IPS-18c (cell line): ENCODE measurements around the gene LRSAM1.

Experiments used
- H3K4me3 ChIP-seq: 2 replicates; pipeline ENCODE4 v1.7.0; 2013; ENCODE audit warnings: low read depth, mild to moderate bottlenecking, low read length, moderate library complexity; ENCODE audit not compliant: insufficient read depth
- H3K9me3 ChIP-seq: one replicate; pipeline ENCODE4 v1.6.1; 2013; ENCODE audit warnings: mild to moderate bottlenecking, low read length, moderate library complexity; ENCODE audit not compliant: control insufficient read depth, insufficient read depth

LRSAM1 gene

GRCh38 chr9:127450830-127451607 lies at the start of gene LRSAM1, which contains the start of gene RPL12:
TSS of gene LRSAM1 (plus strand) at chr9:127451510. CDS start at chr9:127454528, 3,018 bp downstream.
TSS of gene RPL12 (minus strand) at chr9:127451406. CDS start at chr9:127451317, 89 bp downstream.
- Histone ChIP-seq H3K9me3 (no peaks in the 10 kb centered on the region), H3K4me3 (peak within 1 kb of the TSS; percentile 97)

- H3K4me3 ChIP-seq = no peak overlapping the region
- H3K9me3 ChIP-seq = no peaks in the 10 kb centered on the region
These were observed 48.8 kb upstream of the LRSAM1 start for GRCh38 chr9:127402401-127403090.

- Histone ChIP-seq H3K4me3 (no peak overlapping the region), H3K9me3 (no peaks in the 10 kb centered on the region)
These were observed 47.7 kb upstream of the LRSAM1 start for GRCh38 chr9:127403507-127404192.

- no peak overlapping the region for H3K4me3 ChIP-seq
These were observed 46.7 kb upstream of the LRSAM1 start for GRCh38 chr9:127404631-127405030.

GRCh38 chr9:127405344-127406125 lies 45.8 kb upstream of the LRSAM1 start:
- no peak overlapping the region for H3K4me3 ChIP-seq
- H3K9me3 ChIP-seq = no peaks in the 10 kb centered on the region

More at GRCh38 chr9:127404631-127405030, 46.7 kb upstream of the LRSAM1 start:
- H3K9me3 ChIP-seq = no peaks in the 10 kb centered on the region

- Histone ChIP-seq H3K9me3 (no peaks in the 10 kb centered on the region), H3K4me3 (no peak overlapping the region)
These were observed 44.4 kb upstream of the LRSAM1 start for GRCh38 chr9:127406799-127407491.

- no peaks in the 10 kb centered on the region for H3K9me3 ChIP-seq
- no peak overlapping the region for H3K4me3 ChIP-seq
These were observed 43.8 kb upstream of the LRSAM1 start for GRCh38 chr9:127407492-127407843.

GRCh38 chr9:127411122-127411521 lies 40.2 kb upstream of the LRSAM1 start:
- no peak overlapping the region for H3K4me3 ChIP-seq
- H3K9me3 ChIP-seq = no peaks in the 10 kb centered on the region

- Histone ChIP-seq H3K9me3 (no peaks in the 10 kb centered on the region), H3K4me3 (no peak overlapping the region)
These were observed 36.2 kb upstream of the LRSAM1 start for GRCh38 chr9:127415141-127415540.

- no peak overlapping the region for H3K4me3 ChIP-seq
- no peaks in the 10 kb centered on the region for H3K9me3 ChIP-seq
These were observed 35.7 kb upstream of the LRSAM1 start for GRCh38 chr9:127415657-127416056.

- no peak overlapping the region for H3K4me3 ChIP-seq
- H3K9me3 ChIP-seq = no peaks in the 10 kb centered on the region
These were observed 33.9 kb upstream of the LRSAM1 start for GRCh38 chr9:127417131-127418036.

- H3K9me3 ChIP-seq = no peaks in the 10 kb centered on the region
- H3K4me3 ChIP-seq = no peak overlapping the region
These were observed 33.3 kb upstream of the LRSAM1 start for GRCh38 chr9:127418037-127418471.

- Histone ChIP-seq H3K4me3 (no peak overlapping the region), H3K9me3 (no peaks in the 10 kb centered on the region)
These were observed 32.0 kb upstream of the LRSAM1 start for GRCh38 chr9:127419348-127419747.

GRCh38 chr9:127421057-127421456 lies 30.3 kb upstream of the LRSAM1 start:
- no peak overlapping the region for H3K4me3 ChIP-seq
- no peaks in the 10 kb centered on the region for H3K9me3 ChIP-seq

GRCh38 chr9:127422133-127422782 lies 29.1 kb upstream of the LRSAM1 start:
- Histone ChIP-seq H3K9me3 (no peaks in the 10 kb centered on the region), H3K4me3 (no peak overlapping the region)
